Heart left ventricle (tissue), 13 donors: Measurements from ENCODE around the gene GPN1.

Experiments used
- POLR2A ChIP-seq, 2 donors: fragments of 450-650 bp; IDR thresholded peaks; one replicate each; pipeline ENCODE4 v1.6.1; 2017; ENCODE audit warnings: antibody characterized with exemption in 2 of 2, mild to moderate bottlenecking in 2 of 2, moderate library complexity in 2 of 2
- TF ChIP-seq, protein P1 (sequence below), 12 donors: fragments of 200-600 bp; sonication (generic) in 4 of 12; IDR thresholded peaks; one replicate each; pipeline versions ENCODE4 v1.5.0 to v1.8.0; 2018 to 2022; ENCODE audit warnings: antibody characterized with exemption in 12 of 12, mild to moderate bottlenecking in 5 of 12
- donor health status: ischemic (EF 13 %, LVEDD 7.1; RV severe dilation, severe dysfunction).
- donor health status: DM: no; HTN: yes; CAD: no.
- donor health status: DM: no; HTN: no; CAD: no.
- donor health status: ischemic (EF 25% LVEDD 6.9; RV normal size, moderate dysfunction).
- donor health status: ischemic (EF 25% LVEDD 5.7; RV mildly dilated, moderate dysfunction).
- donor health status: ischemic (EF 35%, LVEDD 5.7; RV mildly dilated, moderate dysfunction).
- donor health status: nonischemic (EF 11% LVEDD 7.7; RV severe dilation, severe dysfunction).
- donor health status: DM: yes; HTN: yes; CAD: no.
- donor health status: PGD.
- donor health status: ischemic (EF 29% LVEDD 5.4; RV normal size, mild dysfunction).
- donor health status: nonischemic (EF 23%, LVEDD 6.1; RV moderate dilation, normal function).

DNA sequence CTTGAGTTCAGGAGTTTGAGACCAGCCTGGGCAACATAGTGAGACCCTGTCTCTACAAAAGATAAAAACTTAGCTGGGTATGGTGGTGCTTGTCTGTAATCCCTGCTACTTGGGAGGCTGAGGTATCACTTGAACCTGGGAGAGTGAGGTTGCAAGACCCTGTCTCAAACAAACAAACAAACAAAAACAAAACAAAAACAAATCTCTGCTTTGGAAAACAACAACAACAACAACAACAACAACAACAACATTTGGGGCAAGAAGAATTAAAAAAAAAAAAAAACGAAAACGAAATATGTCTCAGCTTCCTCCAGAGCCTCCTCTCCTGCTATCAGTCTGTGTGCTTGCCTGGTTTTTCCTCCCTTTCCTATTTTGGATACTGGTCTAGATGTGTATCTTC lies 51.7 kb downstream of the GPN1 start:
- no peak for TF ChIP-seq POLR2A (IDR thresholded peaks at IDR 0.05)
- TF ChIP-seq, protein P1, sequence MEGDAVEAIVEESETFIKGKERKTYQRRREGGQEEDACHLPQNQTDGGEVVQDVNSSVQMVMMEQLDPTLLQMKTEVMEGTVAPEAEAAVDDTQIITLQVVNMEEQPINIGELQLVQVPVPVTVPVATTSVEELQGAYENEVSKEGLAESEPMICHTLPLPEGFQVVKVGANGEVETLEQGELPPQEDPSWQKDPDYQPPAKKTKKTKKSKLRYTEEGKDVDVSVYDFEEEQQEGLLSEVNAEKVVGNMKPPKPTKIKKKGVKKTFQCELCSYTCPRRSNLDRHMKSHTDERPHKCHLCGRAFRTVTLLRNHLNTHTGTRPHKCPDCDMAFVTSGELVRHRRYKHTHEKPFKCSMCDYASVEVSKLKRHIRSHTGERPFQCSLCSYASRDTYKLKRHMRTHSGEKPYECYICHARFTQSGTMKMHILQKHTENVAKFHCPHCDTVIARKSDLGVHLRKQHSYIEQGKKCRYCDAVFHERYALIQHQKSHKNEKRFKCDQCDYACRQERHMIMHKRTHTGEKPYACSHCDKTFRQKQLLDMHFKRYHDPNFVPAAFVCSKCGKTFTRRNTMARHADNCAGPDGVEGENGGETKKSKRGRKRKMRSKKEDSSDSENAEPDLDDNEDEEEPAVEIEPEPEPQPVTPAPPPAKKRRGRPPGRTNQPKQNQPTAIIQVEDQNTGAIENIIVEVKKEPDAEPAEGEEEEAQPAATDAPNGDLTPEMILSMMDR (IDR thresholded peaks at IDR 0.05) = no peak
